ENCODE data around the gene HSPA5. TPM values are rescaled to one million over a fixed set of nuclear protein-coding genes. Genes with fewer than 3 reads are reported as not detected.

Gene HSPA5
- total RNA-seq, 1 experiment from 2014 or later: 438 TPM

DNA sequence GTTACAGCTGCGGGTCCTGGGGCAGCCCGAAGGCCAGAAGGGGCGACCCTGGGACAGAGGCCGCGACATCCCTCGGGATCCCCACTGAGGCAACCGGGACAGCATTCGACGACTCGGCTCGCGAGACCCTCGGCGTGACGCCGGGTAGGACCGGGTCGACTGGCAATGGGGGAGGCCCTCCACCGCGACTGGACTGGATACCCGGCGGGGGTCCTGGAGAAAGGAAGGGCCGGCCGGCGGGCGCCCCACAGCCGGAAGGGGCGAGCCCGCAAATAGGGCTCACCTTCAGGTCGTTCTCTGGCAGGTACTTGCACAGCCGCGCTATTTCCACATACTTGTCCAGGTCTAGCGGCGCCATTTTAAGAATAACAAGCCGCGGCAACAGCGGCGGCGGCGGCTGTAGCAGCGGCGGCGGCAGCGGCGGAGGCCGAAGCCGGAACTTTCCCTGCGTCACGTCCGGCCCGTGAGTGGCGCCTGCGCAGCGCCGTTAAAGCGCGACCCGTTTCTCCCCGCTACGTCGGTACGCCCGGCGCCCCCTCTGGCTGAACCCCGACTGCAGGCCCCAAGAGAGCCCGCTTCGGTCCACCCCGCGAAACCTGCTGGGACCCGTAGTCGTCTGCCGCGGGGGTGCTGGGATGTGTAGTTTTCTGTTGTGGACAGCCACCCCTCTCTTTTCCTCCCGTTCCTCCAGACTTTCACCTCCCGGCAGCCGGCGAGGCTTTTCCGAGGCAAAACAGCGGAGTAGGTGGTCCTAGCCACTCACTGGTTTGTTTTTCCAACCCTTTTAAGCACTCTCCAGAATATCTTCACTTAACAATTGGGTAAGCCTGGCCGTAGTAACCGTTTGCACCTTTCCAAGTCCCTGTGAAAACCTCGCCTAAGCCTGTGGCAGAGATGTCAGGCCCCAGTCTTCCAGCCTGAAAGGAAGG is 51.5 kb downstream of the HSPA5 start, which contains the start of gene PPP6C:
PPP6C (minus strand) TSS at position 443 of the 929 bp plus-strand sequence; CDS start at position 358, 85 bp downstream.
- CTCF ChIA-PET: interaction anchor here (1.5 kb wide), 1 partner anchor 10 kb away, joined by 8 read pairs; the partner anchor contains the start of gene RABEPK
- POLR2A ChIA-PET: interaction anchor here (1.1 kb wide), 1 partner anchor 52 kb away, joined by 3 read pairs; the partner anchor contains the start of gene HSPA5
- H4K20me1 ChIP-seq (ENCODE audit: insufficient read depth): no peaks in the 10 kb centered on the region; the same call in 1 of the 2 replicates
- peak within 1 kb of the TSS; percentile 96 to 97 for H3K4me3 ChIP-seq (replicated peaks in 1 of 2; ENCODE audit: low read depth in 1 of 2, low read length in 2 of 2)
- ATAC-seq: peak; percentile 97
- H3K79me2 ChIP-seq (ENCODE audit: insufficient read depth, low read length): peaks cover 49% of the 10 kb centered on the region
- RAD21 ChIA-PET (ENCODE audit: low non-redundant PET in 1 of 2, low total read pairs in 2 of 2, uncharacterized antibody in 2 of 2, unreplicated experiment in 2 of 2): no interaction called here
- no peaks in the 10 kb centered on the region for H3K9me3 ChIP-seq (ENCODE audit: control insufficient read depth in 1 of 2, insufficient read depth in 1 of 2, low read depth in 1 of 2, low read length in 2 of 2)
- H3K9ac ChIP-seq (ENCODE audit: low read length): peak within 1 kb of the TSS; percentile 90
- peak within 1 kb of the TSS; percentile 79 for H2AFZ ChIP-seq (ENCODE audit: low read depth, low read length, poor library complexity, severe bottlenecking)
- H3K36me3 ChIP-seq (ENCODE audit: control insufficient read depth in 1 of 2, insufficient read depth in 2 of 2, low read length in 2 of 2): no peaks in the 10 kb centered on the region
- peaks cover 14 to 16% of the 10 kb centered on the region in 2 experiments for H3K4me1 ChIP-seq (ENCODE audit: control insufficient read depth in 1 of 2, insufficient read depth in 2 of 2, low read length in 2 of 2)
- no peaks in the 10 kb centered on the region for H3K27me3 ChIP-seq (ENCODE audit: insufficient read depth, low read length)
- no peaks in the 10 kb centered on the region for H3K9me2 ChIP-seq (ENCODE audit: insufficient read depth)
- DNase-seq (ENCODE audit: low read depth, low spot score): peak; percentile 89
- TSS peak; percentile 89 for BruUV-seq (replicated peaks)
- intact Hi-C loops (cut with micrococcal nuclease): no loop called here
- peak within 1 kb of the TSS; percentile 82 for H3K27ac ChIP-seq (ENCODE audit: low read depth, low read length)
- H3K4me2 ChIP-seq (ENCODE audit: low read length): peak within 1 kb of the TSS; percentile 86
- TF ChIP-seq ELF1 (IDR thresholded peaks at IDR 0.05; ENCODE audit: borderline replicate concordance, low read depth): peak; percentile 60; the same call in 1 of the 2 replicates
- TF ChIP-seq EZH2phosphoT487 (IDR thresholded peaks at IDR 0.05; ENCODE audit: borderline replicate concordance): no peak
- TF ChIP-seq POLR2AphosphoS5 (IDR thresholded peaks at IDR 0.05; ENCODE audit: low read depth, low read length): peak; percentile 84
- TF ChIP-seq CEBPB (IDR thresholded peaks at IDR 0.05; ENCODE audit: low read depth): no peak; the same call in 1 of the 2 replicates
- TF ChIP-seq YY1 (IDR thresholded peaks at IDR 0.05; ENCODE audit: extremely low read depth, insufficient replicate concordance, low read depth, low read length): peak; percentile 76
- TF ChIP-seq, protein P1, sequence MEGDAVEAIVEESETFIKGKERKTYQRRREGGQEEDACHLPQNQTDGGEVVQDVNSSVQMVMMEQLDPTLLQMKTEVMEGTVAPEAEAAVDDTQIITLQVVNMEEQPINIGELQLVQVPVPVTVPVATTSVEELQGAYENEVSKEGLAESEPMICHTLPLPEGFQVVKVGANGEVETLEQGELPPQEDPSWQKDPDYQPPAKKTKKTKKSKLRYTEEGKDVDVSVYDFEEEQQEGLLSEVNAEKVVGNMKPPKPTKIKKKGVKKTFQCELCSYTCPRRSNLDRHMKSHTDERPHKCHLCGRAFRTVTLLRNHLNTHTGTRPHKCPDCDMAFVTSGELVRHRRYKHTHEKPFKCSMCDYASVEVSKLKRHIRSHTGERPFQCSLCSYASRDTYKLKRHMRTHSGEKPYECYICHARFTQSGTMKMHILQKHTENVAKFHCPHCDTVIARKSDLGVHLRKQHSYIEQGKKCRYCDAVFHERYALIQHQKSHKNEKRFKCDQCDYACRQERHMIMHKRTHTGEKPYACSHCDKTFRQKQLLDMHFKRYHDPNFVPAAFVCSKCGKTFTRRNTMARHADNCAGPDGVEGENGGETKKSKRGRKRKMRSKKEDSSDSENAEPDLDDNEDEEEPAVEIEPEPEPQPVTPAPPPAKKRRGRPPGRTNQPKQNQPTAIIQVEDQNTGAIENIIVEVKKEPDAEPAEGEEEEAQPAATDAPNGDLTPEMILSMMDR (IDR thresholded peaks at IDR 0.05 in 2 of 3, conservative IDR thresholded peaks at IDR 0.05 in 1 of 3; ENCODE audit: borderline replicate concordance in 1 of 3, insufficient read depth in 1 of 3, low read depth in 2 of 3, low read length in 2 of 3): peak; percentile 50 to 70 (median 57); a peak in 5 of 6 replicates
- TF ChIP-seq SP1 (IDR thresholded peaks at IDR 0.05; ENCODE audit: low read depth): peak; percentile 93
- TF ChIP-seq, protein P2, sequence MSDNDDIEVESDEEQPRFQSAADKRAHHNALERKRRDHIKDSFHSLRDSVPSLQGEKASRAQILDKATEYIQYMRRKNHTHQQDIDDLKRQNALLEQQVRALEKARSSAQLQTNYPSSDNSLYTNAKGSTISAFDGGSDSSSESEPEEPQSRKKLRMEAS (IDR thresholded peaks at IDR 0.05): peak; percentile 73
- peak; percentile 11 for TF ChIP-seq POLR2A (IDR thresholded peaks at IDR 0.05; ENCODE audit: borderline replicate concordance, extremely low read depth, insufficient read depth, insufficient read length)
- no peak for TF ChIP-seq TCF7L2 (IDR thresholded peaks at IDR 0.05; ENCODE audit: borderline replicate concordance, extremely low read depth, insufficient read depth, insufficient read length)
- TF ChIP-seq, protein P3, sequence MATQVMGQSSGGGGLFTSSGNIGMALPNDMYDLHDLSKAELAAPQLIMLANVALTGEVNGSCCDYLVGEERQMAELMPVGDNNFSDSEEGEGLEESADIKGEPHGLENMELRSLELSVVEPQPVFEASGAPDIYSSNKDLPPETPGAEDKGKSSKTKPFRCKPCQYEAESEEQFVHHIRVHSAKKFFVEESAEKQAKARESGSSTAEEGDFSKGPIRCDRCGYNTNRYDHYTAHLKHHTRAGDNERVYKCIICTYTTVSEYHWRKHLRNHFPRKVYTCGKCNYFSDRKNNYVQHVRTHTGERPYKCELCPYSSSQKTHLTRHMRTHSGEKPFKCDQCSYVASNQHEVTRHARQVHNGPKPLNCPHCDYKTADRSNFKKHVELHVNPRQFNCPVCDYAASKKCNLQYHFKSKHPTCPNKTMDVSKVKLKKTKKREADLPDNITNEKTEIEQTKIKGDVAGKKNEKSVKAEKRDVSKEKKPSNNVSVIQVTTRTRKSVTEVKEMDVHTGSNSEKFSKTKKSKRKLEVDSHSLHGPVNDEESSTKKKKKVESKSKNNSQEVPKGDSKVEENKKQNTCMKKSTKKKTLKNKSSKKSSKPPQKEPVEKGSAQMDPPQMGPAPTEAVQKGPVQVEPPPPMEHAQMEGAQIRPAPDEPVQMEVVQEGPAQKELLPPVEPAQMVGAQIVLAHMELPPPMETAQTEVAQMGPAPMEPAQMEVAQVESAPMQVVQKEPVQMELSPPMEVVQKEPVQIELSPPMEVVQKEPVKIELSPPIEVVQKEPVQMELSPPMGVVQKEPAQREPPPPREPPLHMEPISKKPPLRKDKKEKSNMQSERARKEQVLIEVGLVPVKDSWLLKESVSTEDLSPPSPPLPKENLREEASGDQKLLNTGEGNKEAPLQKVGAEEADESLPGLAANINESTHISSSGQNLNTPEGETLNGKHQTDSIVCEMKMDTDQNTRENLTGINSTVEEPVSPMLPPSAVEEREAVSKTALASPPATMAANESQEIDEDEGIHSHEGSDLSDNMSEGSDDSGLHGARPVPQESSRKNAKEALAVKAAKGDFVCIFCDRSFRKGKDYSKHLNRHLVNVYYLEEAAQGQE (IDR thresholded peaks at IDR 0.05; ENCODE audit: low read depth): no peak
- TF ChIP-seq SIN3A (IDR thresholded peaks at IDR 0.05; ENCODE audit: low read depth): peak; percentile 78
- TF ChIP-seq ZFX (IDR thresholded peaks at IDR 0.05): peak; percentile 80; the same call in 1 of the 2 replicates
- TF ChIP-seq FOSL1 (IDR thresholded peaks at IDR 0.05; ENCODE audit: low read depth): no peak
- TF ChIP-seq ZNF274 (IDR thresholded peaks at IDR 0.05; ENCODE audit: low read depth, low read length): no peak
- peak; percentile 58; the same call in 1 of the 2 replicates for TF ChIP-seq EGR1 (IDR thresholded peaks at IDR 0.05; ENCODE audit: low read depth)
- no peak for TF ChIP-seq RAD21 (IDR thresholded peaks at IDR 0.05; ENCODE audit: low read depth)
- no peak; the same call in 1 of the 2 replicates for TF ChIP-seq JUND (IDR thresholded peaks at IDR 0.05)
- TF ChIP-seq SRF (IDR thresholded peaks at IDR 0.05; ENCODE audit: low read depth): peak; percentile 64; the same call in 1 of the 2 replicates
- no peak for TF ChIP-seq EZH2 (IDR thresholded peaks at IDR 0.05)
- peak; percentile 98 for TF ChIP-seq CBX3 (IDR thresholded peaks at IDR 0.05; ENCODE audit: low read depth)
